SK-N-SH (cell line): ENCODE results near the gene PRKCH. TPM values are rescaled to one million over a fixed set of nuclear protein-coding genes. Genes with fewer than 3 reads are reported as not detected.

ENCODE experiments used
- CTCF ChIA-PET: fragments of 300-600, 350-600 bp; formaldehyde crosslinking; extraction: SDS; loops from one replicate; lab custom pipeline; 2021; lab: Yijun Ruan, JAX
- POLR2A ChIA-PET: fragments of 350-600 bp; sonication (Branson Sonifier 250); formaldehyde crosslinking; extraction: SDS; loops from one replicate; lab custom pipeline; 2020; ENCODE audit warnings: antibody characterized with exemption, inconsistent platforms; lab: Yijun Ruan, JAX
- DNase-seq: peaks from one replicate; pipeline ENCODE4 v3.0.0; 2012
- H2AFZ ChIP-seq: fragments of 200-600 bp; sonication (generic); 2 replicates; pipeline ENCODE4 v1.8.1; 2016; ENCODE audit warnings: antibody characterized with exemption, mild to moderate bottlenecking, low read depth
- H3F3A ChIP-seq: fragments of 200-600 bp; sonication (generic); replicated peaks from 2 replicates; pipeline ENCODE3; 2016; ENCODE audit warnings: antibody characterized with exemption, mild to moderate bottlenecking; ENCODE audit not compliant: insufficient read depth
- H3K27ac ChIP-seq, 2 experiments: fragments of 200-500 bp in 1 of 2; fragments of 200-600 bp in 1 of 2; sonication (Bioruptor generic) in 1 of 2; sonication (generic), shearing (Covaris generic) in 1 of 2; 2 replicates each; pipeline versions ENCODE4 v1.5.1 to v1.6.1; 2014 to 2016; ENCODE audit warnings: low read depth in 2 of 2, inconsistent platforms in 1 of 2, low read length in 1 of 2, mild to moderate bottlenecking in 1 of 2, mixed read lengths in 1 of 2
- H3K27me3 ChIP-seq: fragments of 200-600 bp; sonication (generic), shearing (Covaris generic); 2 replicates; pipeline ENCODE4 v1.6.1; 2016; ENCODE audit warnings: mixed run types; ENCODE audit not compliant: insufficient read depth
- H3K36me3 ChIP-seq, 2 experiments: fragments of 200-500 bp in 1 of 2; fragments of 200-600 bp in 1 of 2; sonication (Bioruptor generic) in 1 of 2; sonication (generic) in 1 of 2; replicated peaks in 1 of 2; 2 replicates each; pipeline versions ENCODE3 to v1.5.1; 2014 to 2016; ENCODE audit warnings: low read length in 1 of 2, mild to moderate bottlenecking in 1 of 2; ENCODE audit not compliant: insufficient read depth in 2 of 2, control insufficient read depth in 1 of 2
- H3K4me1 ChIP-seq, 2 experiments: fragments of 200-500 bp in 1 of 2; fragments of 200-600 bp in 1 of 2; sonication (Bioruptor generic) in 1 of 2; sonication (generic), shearing (Covaris generic) in 1 of 2; 2 replicates each; pipeline versions ENCODE4 v1.5.1 to v1.6.1; 2014 to 2016; ENCODE audit warnings: low read depth in 1 of 2, low read length in 1 of 2, mixed run types in 1 of 2; ENCODE audit not compliant: insufficient read depth in 2 of 2, control insufficient read depth in 1 of 2
- H3K4me2 ChIP-seq: fragments of 200-600 bp; sonication (generic), shearing (Covaris generic); 2 replicates; pipeline ENCODE4 v1.6.1; 2017; ENCODE audit warnings: mixed run types
- H3K4me3 ChIP-seq, 2 experiments: fragments of 200-500 bp in 1 of 2; fragments of 200-600 bp in 1 of 2; sonication (Bioruptor generic) in 1 of 2; sonication (generic), shearing (Covaris generic) in 1 of 2; 2 replicates each; pipeline versions ENCODE4 v1.5.1 to v1.8.1; 2014 to 2016; ENCODE audit warnings: low read depth in 2 of 2, inconsistent platforms in 1 of 2, low read length in 1 of 2, mild to moderate bottlenecking in 1 of 2, mixed read lengths in 1 of 2, moderate library complexity in 1 of 2
- H3K79me2 ChIP-seq: fragments of 200-600 bp; sonication (generic); 2 replicates; pipeline ENCODE4 v1.8.1; 2017; ENCODE audit warnings: mild to moderate bottlenecking; ENCODE audit not compliant: insufficient read depth
- H3K9ac ChIP-seq: fragments of 200-600 bp; sonication (generic); 2 replicates; pipeline ENCODE4 v1.6.1; 2017; ENCODE audit warnings: mixed run types
- H3K9me2 ChIP-seq: fragments of 200-600 bp; sonication (generic); 2 replicates; pipeline ENCODE4 v1.6.1; 2017; ENCODE audit warnings: mixed run types
- H3K9me3 ChIP-seq: fragments of 200-600 bp; sonication (generic); 2 replicates; pipeline ENCODE4 v1.6.1; 2017; ENCODE audit warnings: mixed run types, mild to moderate bottlenecking, moderate library complexity
- H4K20me1 ChIP-seq: fragments of 200-600 bp; sonication (generic); 2 replicates; pipeline ENCODE4 v1.6.1; 2017; ENCODE audit warnings: mild to moderate bottlenecking, mixed run types; ENCODE audit not compliant: insufficient read depth
- CHD2 ChIP-seq: fragments of 150-350 bp; IDR thresholded peaks from 2 replicates; pipeline ENCODE4 v1.6.1; 2018; ENCODE audit warnings: low read length; ENCODE audit not compliant: partially characterized antibody
- ELF1 ChIP-seq: IDR thresholded peaks from 2 replicates; pipeline ENCODE4 v1.4.0; 2012
- EP300 ChIP-seq, 2 experiments: IDR thresholded peaks; 2 replicates each; pipeline versions ENCODE4 v1.4.0 to v1.6.1; 2012; ENCODE audit warnings: borderline replicate concordance in 1 of 2, low read depth in 1 of 2, low read length in 1 of 2
- EZH2phosphoT487 ChIP-seq: fragments of 200-600 bp; sonication (generic); IDR thresholded peaks from 2 replicates; pipeline ENCODE4 v1.6.1; 2017; ENCODE audit warnings: low read depth, mixed run types, mild to moderate bottlenecking, antibody characterized with exemption, moderate library complexity, borderline replicate concordance
- FOSL2 ChIP-seq: IDR thresholded peaks from 2 replicates; pipeline ENCODE4 v1.4.0; 2012; ENCODE audit warnings: low read depth, mild to moderate bottlenecking, moderate library complexity, borderline replicate concordance
- FOXJ3 ChIP-seq: sonication (generic); formaldehyde crosslinking; IDR thresholded peaks from 2 replicates; pipeline ENCODE4 v1.5.1; 2020; ENCODE audit warnings: mild to moderate bottlenecking, missing genetic modification reagents
- FOXM1 ChIP-seq: IDR thresholded peaks from 2 replicates; pipeline ENCODE4 v1.4.0; 2012; ENCODE audit warnings: low read depth, mild to moderate bottlenecking
- GATA2 ChIP-seq: sonication (generic); formaldehyde crosslinking; IDR thresholded peaks from 2 replicates; pipeline ENCODE4 v1.5.0; 2020; ENCODE audit warnings: mild to moderate bottlenecking, missing genetic modification reagents
- JUND ChIP-seq: IDR thresholded peaks from 2 replicates; pipeline ENCODE4 v1.4.0; 2012
- NFIC ChIP-seq: IDR thresholded peaks from 2 replicates; pipeline ENCODE4 v1.4.0; 2012; ENCODE audit warnings: borderline replicate concordance
- NRF1 ChIP-seq: IDR thresholded peaks from 2 replicates; pipeline ENCODE4 v1.6.1; 2012; ENCODE audit warnings: low read depth, mild to moderate bottlenecking, low read length
- RAD21 ChIP-seq: IDR thresholded peaks from 2 replicates; pipeline ENCODE4 v1.6.1; 2012; ENCODE audit warnings: mild to moderate bottlenecking, low read length
- RCOR1 ChIP-seq: fragments of 150-350 bp; IDR thresholded peaks from 2 replicates; pipeline ENCODE4 v1.6.1; 2017; ENCODE audit warnings: antibody characterized with exemption, low read length
- RFX5 ChIP-seq: IDR thresholded peaks from 2 replicates; pipeline ENCODE4 v1.6.1; 2012; ENCODE audit warnings: mild to moderate bottlenecking, improper control_type of control experiment, low read length
- RXRA ChIP-seq: IDR thresholded peaks from 2 replicates; pipeline ENCODE4 v1.4.0; 2012; ENCODE audit warnings: low read depth, mild to moderate bottlenecking, borderline replicate concordance
- SIN3A ChIP-seq: IDR thresholded peaks from 2 replicates; pipeline ENCODE4 v1.6.1; 2012; ENCODE audit warnings: low read depth, mild to moderate bottlenecking, low read length, moderate library complexity, borderline replicate concordance
- SMC3 ChIP-seq: IDR thresholded peaks from 2 replicates; pipeline ENCODE4 v1.6.1; 2012; ENCODE audit warnings: low read depth, low read length, improper control_type of control experiment
- TAF1 ChIP-seq: IDR thresholded peaks from 2 replicates; pipeline ENCODE4 v1.6.1; 2012; ENCODE audit warnings: low read depth, mild to moderate bottlenecking, low read length, moderate library complexity, borderline replicate concordance
- TCF12 ChIP-seq: IDR thresholded peaks from 2 replicates; pipeline ENCODE4 v1.4.0; 2012
- YY1 ChIP-seq: IDR thresholded peaks from 2 replicates; pipeline ENCODE4 v1.4.0; 2012; ENCODE audit warnings: low read depth, mild to moderate bottlenecking
- WGBS: methylation state at CpG from one replicate; pipeline ENCODE4 v1.1.6; 2017; ENCODE audit warnings: low lambda C conversion rate; 5-methylcytosine and 5-hydroxymethylcytosine counted together
- polyA plus RNA-seq, 3 experiments: library from polyadenylated mRNA; depleted of rRNA; stranded (reverse); fragments of >200 nt; gene quantifications; 2 replicates each; pipeline ENCODE4 v1.2.3, GENCODE V29; 2012
- TF ChIP-seq, protein P1 (sequence below): IDR thresholded peaks from 2 replicates; pipeline ENCODE4 v1.4.0; 2012; ENCODE audit warnings: low read depth
- TF ChIP-seq, protein P2 (sequence below): IDR thresholded peaks from 2 replicates; pipeline ENCODE4 v1.4.0; 2012; ENCODE audit warnings: low read depth, borderline replicate concordance

Gene PRKCH
- polyA plus RNA-seq, 1 of the 3 experiments (the other 2 are of a cell fraction) = 4.2 TPM

DNA sequence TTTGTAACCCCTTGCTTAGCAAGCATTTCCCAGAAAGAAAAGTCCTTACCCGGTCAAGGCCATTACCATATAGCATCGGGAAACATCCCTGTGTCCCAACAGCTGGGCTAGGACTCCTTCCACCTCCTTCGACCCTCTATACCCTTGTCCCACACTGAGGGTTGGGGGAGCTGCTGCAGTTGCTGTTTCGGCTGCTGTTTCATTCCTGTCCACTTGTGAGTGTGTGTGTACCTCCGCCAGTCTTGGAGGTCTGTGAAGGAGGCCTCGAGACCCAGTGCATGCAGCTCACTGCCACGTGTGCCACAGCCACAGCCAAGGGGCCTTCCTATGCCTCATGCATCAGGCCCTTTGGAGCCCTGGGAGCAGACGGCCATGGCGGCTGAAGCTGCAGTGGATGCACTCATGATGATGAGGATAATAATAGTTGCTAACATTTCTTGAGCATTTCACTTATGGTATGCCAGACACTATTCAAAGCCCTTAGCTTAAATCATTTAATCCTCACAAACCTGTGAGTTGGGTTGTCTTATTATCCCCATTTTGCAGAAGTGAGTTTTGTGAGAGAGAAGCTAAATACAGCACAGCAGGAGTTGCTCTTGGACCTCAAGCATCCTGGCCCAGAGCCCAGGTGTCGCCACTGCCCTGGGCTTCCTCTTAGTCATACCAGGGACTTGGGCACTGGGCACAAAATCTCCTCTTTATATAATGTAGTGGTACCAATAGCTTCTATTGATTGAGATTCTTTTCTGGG, 156.5 kb downstream of the PRKCH start:
- Histone ChIP-seq H3K36me3 (no peaks in the 10 kb centered on the region), H3K9me2 (no peaks in the 10 kb centered on the region), H3K27ac (peak overlapping the region in 1 of 2 experiments; percentile 97; a peak in 2 of 4 replicates), H2AFZ (no peak overlapping the region), H3K4me3 (no peak overlapping the region), H3K9me3 (no peaks in the 10 kb centered on the region), H3K27me3 (no peaks in the 10 kb centered on the region), H3K9ac (no peak overlapping the region), H3K4me1 (peaks cover 0 to 64% of the 10 kb centered on the region in 2 experiments; a peak in 2 of 4 replicates), H3F3A (peaks cover 6% of the 10 kb centered on the region), H4K20me1 (no peaks in the 10 kb centered on the region), H3K4me2 (no peak overlapping the region), H3K79me2 (no peaks in the 10 kb centered on the region)
- TF ChIP-seq RAD21 (0 out of 2 replicates have a peak, but pooled peaks have one; percentile 13), RCOR1 (0 out of 2 replicates have a peak, but pooled peaks have one; percentile 11), CHD2 (no peak), SMC3 (no peak), TAF1 (no peak), FOSL2 (peak; percentile 7; the same call in 1 of the 2 replicates), TCF12 (no peak), NFIC (peak; percentile 43; the same call in 1 of the 2 replicates), RFX5 (no peak)
- TF ChIP-seq, protein P1, sequence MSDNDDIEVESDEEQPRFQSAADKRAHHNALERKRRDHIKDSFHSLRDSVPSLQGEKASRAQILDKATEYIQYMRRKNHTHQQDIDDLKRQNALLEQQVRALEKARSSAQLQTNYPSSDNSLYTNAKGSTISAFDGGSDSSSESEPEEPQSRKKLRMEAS = no peak
- TF ChIP-seq, protein P2, sequence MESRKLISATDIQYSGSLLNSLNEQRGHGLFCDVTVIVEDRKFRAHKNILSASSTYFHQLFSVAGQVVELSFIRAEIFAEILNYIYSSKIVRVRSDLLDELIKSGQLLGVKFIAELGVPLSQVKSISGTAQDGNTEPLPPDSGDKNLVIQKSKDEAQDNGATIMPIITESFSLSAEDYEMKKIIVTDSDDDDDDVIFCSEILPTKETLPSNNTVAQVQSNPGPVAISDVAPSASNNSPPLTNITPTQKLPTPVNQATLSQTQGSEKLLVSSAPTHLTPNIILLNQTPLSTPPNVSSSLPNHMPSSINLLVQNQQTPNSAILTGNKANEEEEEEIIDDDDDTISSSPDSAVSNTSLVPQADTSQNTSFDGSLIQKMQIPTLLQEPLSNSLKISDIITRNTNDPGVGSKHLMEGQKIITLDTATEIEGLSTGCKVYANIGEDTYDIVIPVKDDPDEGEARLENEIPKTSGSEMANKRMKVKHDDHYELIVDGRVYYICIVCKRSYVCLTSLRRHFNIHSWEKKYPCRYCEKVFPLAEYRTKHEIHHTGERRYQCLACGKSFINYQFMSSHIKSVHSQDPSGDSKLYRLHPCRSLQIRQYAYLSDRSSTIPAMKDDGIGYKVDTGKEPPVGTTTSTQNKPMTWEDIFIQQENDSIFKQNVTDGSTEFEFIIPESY = no peak
- ChIA-PET POLR2A (interaction anchor here (1.1 kb wide), 1 partner anchor 79 kb away, joined by 3 read pairs; no protein-coding TSS in a partner anchor), CTCF (interaction anchor here (0.6 to 3.7 kb wide), 6 partner anchors 15 to 360 kb away, joined by 3 to 18 read pairs (median 3); no protein-coding TSS in a partner anchor)
- 80% methylated on average over 9 of the region's 10 CpGs for WGBS
- DNase-seq = no peak

DNA sequence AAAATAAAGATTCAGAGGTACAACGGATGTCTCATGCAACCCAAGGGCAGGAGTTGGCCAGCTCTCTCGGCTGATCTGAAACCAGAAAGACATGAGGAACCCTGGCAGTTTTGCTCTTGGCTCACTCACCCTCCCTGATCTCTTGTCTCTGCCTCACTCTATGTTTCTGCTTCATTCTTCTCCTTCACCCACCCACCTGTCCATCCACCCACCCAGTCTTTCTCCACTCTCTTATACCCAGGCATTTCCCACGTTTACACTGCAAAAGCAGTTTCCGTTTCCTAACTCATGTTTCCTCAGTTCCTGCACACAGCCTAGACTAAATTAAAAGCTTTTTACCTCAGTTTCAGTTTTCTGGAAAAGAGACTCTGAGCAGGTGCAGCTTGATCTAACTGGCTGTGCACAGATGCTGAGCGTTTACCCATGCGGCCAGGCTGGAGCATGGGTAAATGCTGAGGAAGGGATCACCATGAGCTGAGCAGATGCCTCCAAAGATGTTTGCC, 157.6 kb downstream of the PRKCH start:
- Histone ChIP-seq H3K4me2 (no peak overlapping the region), H4K20me1 (no peaks in the 10 kb centered on the region), H3K9me2 (no peaks in the 10 kb centered on the region), H3K9me3 (no peaks in the 10 kb centered on the region), H3K36me3 (no peaks in the 10 kb centered on the region), H3K4me1 (peaks cover 0 to 62% of the 10 kb centered on the region in 2 experiments; a peak in 2 of 4 replicates), H3F3A (peaks cover 5% of the 10 kb centered on the region), H3K79me2 (no peaks in the 10 kb centered on the region), H3K27me3 (no peaks in the 10 kb centered on the region), H3K4me3 (no peak overlapping the region), H2AFZ (no peak overlapping the region), H3K27ac (peak overlapping the region in 1 of 2 experiments; percentile 56; a peak in 1 of 4 replicates), H3K9ac (no peak overlapping the region)
- POLR2A ChIA-PET = interaction anchor here (1.1 kb wide), 1 partner anchor 78 kb away, joined by 3 read pairs; no protein-coding TSS in a partner anchor
- no peak for DNase-seq
- 92% methylated on average over 6 of the region's 6 CpGs for whole genome bisulfite sequencing
- CTCF ChIA-PET = interaction anchor here (1.1 to 2.7 kb wide), 4 partner anchors 10 to 359 kb away, joined by 3 to 6 read pairs (median 6); no protein-coding TSS in a partner anchor
- no peak for TF ChIP-seq YY1
- TF ChIP-seq NRF1 = no peak
- TF ChIP-seq EP300 (IDR thresholded peaks at IDR 0.05; ENCODE audit: borderline replicate concordance in 1 of 2, low read depth in 1 of 2, low read length in 1 of 2) = no peak
- TF ChIP-seq GATA2 (CRISPR knock-in tag) = no peak
- no peak for TF ChIP-seq ELF1
- no peak for TF ChIP-seq FOXJ3 (CRISPR knock-in tag)
- TF ChIP-seq RAD21 = no peak
- no peak for TF ChIP-seq TAF1
- no peak for TF ChIP-seq EZH2phosphoT487
- no peak for TF ChIP-seq RXRA
- no peak for TF ChIP-seq RCOR1
- TF ChIP-seq CHD2 = no peak
- TF ChIP-seq, protein P1 = no peak
- no peak for TF ChIP-seq FOXM1
- no peak for TF ChIP-seq JUND
- TF ChIP-seq SIN3A = no peak
